Lung microvascular endothelial cell (primary cell): ENCODE data around the gene LBP. TPM values are rescaled to one million over a fixed set of nuclear protein-coding genes. Genes with fewer than 3 reads are reported as not detected.
A peak's percentile ranks its signal among the peaks of the same experiment; 100 is the strongest.
"Not testable (repeated sequence)": the region's sequence is repeated elsewhere in the genome, so short reads cannot be mapped to it uniquely, and the experiment has no call there.

Source experiments
- DNase-seq, 2 donors: peaks; one replicate each; pipeline versions ENCODE4 v3.0.0 to v3.0.0-alpha.2; 2010; ENCODE audit warnings: low read depth in 2 of 2
- total RNA-seq: library from RNA; depleted of rRNA; stranded (reverse); fragments of >200 nt; gene quantifications from 2 replicates; pipeline ENCODE4 v1.2.1, GENCODE V29; 2014

The LBP gene
- total RNA-seq, 1 donor from 2014 or later = under 0.01 TPM

DNA sequence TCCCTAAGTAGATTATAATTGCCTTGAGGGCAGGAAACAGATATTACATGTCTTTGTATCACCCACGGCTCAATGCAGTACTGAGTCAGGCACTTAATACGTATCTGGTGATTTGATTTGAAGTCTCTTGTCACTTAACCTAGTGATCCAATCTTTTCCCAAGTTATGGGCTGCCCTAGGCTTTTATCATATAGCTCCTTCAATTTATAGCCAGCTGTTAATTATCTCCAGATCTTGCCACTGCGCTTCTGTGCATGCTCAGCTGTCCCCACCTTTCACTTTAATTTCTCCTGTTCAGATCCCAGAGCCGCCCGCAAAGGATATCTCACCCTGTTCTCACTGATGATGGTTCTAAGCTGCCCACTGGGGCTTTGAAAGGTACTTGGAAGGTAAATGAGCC lies 47.0 kb downstream of the LBP start:
- DNase-seq = no peak

DNA sequence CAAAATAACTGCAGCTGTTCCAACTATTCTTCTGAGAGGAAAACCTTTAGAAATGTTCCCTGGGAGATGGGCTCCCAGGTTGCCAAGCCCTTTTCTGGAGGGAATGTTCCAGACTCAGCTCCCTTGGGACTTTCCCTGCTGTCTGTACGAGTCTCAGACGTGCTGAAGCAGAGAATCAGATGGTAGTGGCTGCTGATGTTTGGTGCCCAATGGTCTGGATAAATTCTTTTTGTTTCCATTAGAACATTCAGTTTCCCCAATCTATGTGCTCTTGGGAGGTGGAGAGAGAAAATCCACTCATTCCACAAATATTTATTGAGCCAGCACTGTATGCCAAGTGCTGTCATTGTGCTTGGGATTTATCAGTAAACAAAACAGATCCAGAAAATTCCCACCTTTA lies 48.9 kb downstream of the LBP start:
- DNase-seq = peak in 1 of 2 donors; percentile 18

GRCh38 chr20:38395751-38396395 lies 49.6 kb downstream of the LBP start:
- not testable (repeated sequence) for DNase-seq

DNA sequence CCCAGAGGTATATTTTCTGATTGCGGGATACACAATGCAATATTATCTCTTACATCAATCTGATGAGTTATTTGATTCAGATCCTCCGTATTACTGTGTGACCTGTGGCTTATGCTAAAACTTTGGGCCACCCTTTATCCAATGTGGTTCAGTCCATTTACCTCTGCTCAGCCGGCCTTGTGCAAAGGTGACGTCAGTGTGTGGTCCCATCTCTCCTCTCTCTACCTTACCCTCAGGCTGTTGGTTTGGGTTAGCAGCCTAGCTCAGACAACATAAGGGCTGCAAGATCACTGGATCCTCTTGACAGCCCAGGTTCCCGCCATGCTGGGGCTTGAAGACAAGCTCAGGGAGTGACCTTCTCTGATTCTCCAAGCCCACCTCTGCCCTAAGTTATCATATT lies 55.8 kb downstream of the LBP start:
- no peak for DNase-seq

GRCh38 chr20:38402816-38403215 lies 56.5 kb downstream of the LBP start:
- DNase-seq = no peak

- no peak for DNase-seq
Observed at GRCh38 chr20:38404016-38404415, 57.7 kb downstream of the LBP start.

- no peak for DNase-seq
Observed at GRCh38 chr20:38405132-38405531, 58.9 kb downstream of the LBP start.

DNA sequence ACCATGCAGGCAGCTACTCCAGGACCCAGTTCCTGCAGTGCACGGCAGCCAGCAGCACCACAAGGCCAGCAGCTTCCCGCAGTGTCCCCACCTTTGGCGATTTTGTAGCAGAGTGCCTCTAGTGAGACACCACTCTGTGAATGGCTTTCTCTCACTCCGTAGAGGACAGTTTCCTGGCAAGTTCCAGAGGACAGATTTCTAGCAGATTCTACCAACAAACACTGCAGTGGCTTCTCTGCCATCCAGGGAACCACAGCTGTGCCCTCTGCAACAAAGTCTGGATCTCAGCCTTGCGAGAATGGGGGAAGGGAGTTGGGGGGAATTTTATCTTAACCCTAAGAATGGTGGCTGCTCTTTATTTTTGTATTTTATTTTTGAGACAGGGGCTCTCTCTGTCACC lies 60.2 kb downstream of the LBP start:
- no peak for DNase-seq

- DNase-seq = no peak
Observed at GRCh38 chr20:38407321-38407720, 61.0 kb downstream of the LBP start.

DNA sequence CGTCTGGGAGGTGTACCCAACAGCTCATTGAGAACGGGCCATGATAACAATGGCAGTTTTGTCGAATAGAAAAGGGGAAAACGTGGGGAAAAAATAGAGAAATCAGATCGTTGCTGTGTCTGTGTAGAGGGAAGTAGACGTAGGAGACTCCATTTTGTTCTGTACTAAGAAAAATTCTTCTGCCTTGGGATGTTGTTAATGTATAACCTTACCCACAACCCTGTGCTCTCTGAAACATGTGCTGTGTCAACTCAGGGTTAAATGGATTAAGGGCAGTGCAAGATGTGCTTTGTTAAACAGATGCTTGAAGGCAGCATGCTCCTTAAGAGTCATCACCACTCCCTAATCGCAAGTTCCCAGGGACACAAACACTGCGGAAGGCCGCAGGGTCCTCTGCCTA lies 61.5 kb downstream of the LBP start:
- DNase-seq = not testable (repeated sequence)

GRCh38 chr20:38412877-38413577 lies 66.7 kb downstream of the LBP start:
- no peak for DNase-seq

DNA sequence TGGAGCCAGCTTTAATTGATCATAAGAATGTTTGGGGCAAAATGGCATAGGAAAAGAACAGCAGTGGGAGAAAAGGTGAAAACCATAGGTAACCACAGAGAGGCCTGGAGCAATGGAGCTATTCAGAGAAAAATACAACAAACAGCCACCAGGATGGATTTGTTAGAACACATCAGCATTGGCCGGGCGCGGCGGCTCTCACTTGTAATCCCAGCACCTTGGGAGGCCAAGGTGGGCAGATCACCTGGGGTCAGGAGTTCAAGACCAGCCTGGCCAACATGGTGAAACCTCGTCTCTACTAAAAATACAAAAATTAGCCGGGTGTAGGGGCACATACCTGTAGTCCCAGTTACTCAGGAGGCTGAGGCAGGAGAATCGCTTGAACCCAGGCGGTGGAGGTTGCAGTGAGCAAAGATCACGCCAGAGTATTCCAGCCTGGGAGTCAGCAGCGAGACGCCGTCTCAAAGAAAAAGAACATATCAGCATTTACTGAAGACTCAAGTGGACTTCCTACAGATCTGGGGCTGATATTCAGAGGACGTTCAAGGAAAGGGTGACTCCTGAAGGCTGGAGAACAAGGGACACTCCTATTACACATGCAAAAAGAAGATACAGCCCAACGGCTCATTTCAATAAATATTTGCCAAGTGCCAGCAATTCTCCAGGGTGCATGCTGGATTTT lies 68.6 kb downstream of the LBP start:
- DNase-seq = no peak

GRCh38 chr20:38418509-38419204 lies 72.4 kb downstream of the LBP start:
- peak in 1 of 2 donors; percentile 92 for DNase-seq

DNA sequence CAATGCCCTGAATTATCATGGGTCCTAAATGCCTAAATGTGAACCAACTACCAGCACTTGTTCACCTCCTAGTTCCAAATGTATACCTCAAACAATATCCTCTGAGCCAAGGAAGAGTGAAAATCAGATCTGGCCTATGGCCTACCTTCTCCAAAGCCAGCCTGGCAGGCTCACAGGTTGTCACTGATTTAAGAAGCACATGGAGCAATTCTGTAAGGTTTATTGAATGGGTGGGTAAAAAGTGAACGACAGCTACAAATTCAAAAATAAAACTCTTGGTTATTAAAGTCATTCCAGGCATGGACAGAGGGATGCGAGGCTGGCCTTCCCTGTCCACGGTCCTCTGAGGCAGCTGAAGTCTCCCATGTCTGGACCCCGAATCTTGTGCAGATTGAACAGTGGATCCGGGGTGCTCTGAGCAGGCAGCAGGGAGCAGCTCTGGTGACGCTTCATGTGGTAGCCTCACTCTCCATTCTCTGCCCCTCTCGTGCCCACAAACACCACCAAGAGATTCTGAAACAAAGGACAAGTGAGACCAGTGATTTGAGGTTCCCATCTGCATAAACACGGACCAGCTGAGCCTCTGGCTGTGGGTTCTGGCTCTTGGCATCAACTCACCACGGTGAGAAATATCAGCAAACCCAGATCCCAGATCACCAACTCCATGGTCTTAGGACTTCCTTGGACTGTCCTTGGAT lies 74.3 kb downstream of the LBP start:
- no peak for DNase-seq

DNA sequence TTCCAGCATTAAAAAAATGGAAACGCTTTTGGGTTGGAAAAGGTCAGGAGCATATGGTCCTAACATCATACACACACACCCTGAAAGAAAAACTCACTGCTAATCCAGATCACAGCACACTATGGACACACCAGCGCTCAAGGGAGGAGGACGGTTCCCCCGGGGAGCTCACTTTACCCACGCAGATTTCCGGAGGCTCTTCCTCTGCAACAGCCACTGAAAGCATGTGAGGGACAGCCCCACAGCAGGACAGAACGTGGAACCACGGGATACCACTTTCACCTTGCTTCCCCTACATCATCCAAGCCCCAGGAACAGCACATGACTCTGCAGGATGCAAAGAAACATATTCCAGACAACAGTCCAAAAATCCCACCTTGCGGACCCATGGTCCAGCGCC lies 75.6 kb downstream of the LBP start:
- peak in 1 of 2 donors; percentile 16 for DNase-seq

DNA sequence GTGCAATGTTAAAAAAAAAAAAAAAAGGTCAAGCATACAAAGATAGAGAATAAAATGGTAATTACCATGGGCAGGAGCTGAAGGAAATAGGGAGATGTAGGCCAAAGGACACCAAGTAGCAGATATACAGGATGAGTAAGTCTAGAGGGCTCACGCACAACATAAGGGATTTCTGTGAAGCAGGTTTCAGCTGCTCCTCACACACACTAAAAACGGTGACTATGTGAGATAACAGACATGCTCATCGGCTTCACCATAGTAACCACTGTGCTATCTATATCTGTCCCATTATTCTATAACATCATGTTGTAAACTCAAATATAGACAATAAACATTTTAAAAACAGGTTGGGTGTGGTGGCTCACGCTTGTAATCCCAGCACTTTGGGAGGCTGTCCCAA lies 77.3 kb downstream of the LBP start:
- no peak for DNase-seq

GRCh38 chr20:38424401-38424800 lies 78.1 kb downstream of the LBP start:
- DNase-seq = no peak

- DNase-seq = peak; percentile 13 to 84
Observed at GRCh38 chr20:38426006-38426897, 80.0 kb downstream of the LBP start.
